Limb (tissue), 2 donors: ENCODE data around the gene WNT9A.
A peak's percentile ranks its signal among the peaks of the same experiment; 100 is the strongest.

Experiments used
- DNase-seq, 2 donors: peaks; one replicate each; pipeline ENCODE4 v3.0.0-alpha.2; 2016; ENCODE audit errors: extremely low spot score in 2 of 2

WNT9A gene

GRCh38 chr1:227924833-227925574 is 22.7 kb downstream of the WNT9A start:
- no peak for DNase-seq

GRCh38 chr1:227924168-227924832 is 23.4 kb downstream of the WNT9A start:
- DNase-seq, result no peak

- DNase-seq, result no peak
Observed at GRCh38 chr1:227923353-227924167, 24.2 kb downstream of the WNT9A start.

- DNase-seq, result no peak
Observed at GRCh38 chr1:227922501-227923352, 25.0 kb downstream of the WNT9A start.

- DNase-seq, result no peak
Observed at GRCh38 chr1:227921461-227922185, 26.1 kb downstream of the WNT9A start.

- no peak for DNase-seq
Observed at GRCh38 chr1:227920896-227921295, 26.8 kb downstream of the WNT9A start.

GRCh38 chr1:227920426-227920825 is 27.3 kb downstream of the WNT9A start:
- DNase-seq, result no peak

GRCh38 chr1:227919906-227920305 is 27.8 kb downstream of the WNT9A start:
- DNase-seq, result no peak

GRCh38 chr1:227918736-227919135 is 29.0 kb downstream of the WNT9A start:
- no peak for DNase-seq

- DNase-seq, result no peak
Observed at GRCh38 chr1:227918083-227918700, 29.5 kb downstream of the WNT9A start.

- DNase-seq, result no peak
Observed at GRCh38 chr1:227917081-227917950, 30.4 kb downstream of the WNT9A start.

- no peak for DNase-seq
Observed at GRCh38 chr1:227916655-227917054, 31.1 kb downstream of the WNT9A start.

- DNase-seq, result no peak
Observed at GRCh38 chr1:227915564-227916553, 31.9 kb downstream of the WNT9A start.

- no peak for DNase-seq
Observed at GRCh38 chr1:227914801-227915563, 32.8 kb downstream of the WNT9A start.

- DNase-seq, result peak; percentile 48 to 81
Observed at GRCh38 chr1:227913764-227914721, 33.7 kb downstream of the WNT9A start.

- no peak for DNase-seq
Observed at GRCh38 chr1:227913396-227913763, 34.4 kb downstream of the WNT9A start.
